Stimulated activated CD8-positive, alpha-beta memory T cell treated with anti-CD3 and anti-CD28 coated beads, Interleukin-7, amount 100 ng/mL, for 4 hours (primary cell): Measurements from ENCODE around the gene STXBP6.

Source experiments
- DNase-seq, 2 donors: peaks; one replicate each; pipeline ENCODE4 v3.0.0-alpha.2; 2020; ENCODE audit warnings: low read depth in 2 of 2

STXBP6 gene

DNA sequence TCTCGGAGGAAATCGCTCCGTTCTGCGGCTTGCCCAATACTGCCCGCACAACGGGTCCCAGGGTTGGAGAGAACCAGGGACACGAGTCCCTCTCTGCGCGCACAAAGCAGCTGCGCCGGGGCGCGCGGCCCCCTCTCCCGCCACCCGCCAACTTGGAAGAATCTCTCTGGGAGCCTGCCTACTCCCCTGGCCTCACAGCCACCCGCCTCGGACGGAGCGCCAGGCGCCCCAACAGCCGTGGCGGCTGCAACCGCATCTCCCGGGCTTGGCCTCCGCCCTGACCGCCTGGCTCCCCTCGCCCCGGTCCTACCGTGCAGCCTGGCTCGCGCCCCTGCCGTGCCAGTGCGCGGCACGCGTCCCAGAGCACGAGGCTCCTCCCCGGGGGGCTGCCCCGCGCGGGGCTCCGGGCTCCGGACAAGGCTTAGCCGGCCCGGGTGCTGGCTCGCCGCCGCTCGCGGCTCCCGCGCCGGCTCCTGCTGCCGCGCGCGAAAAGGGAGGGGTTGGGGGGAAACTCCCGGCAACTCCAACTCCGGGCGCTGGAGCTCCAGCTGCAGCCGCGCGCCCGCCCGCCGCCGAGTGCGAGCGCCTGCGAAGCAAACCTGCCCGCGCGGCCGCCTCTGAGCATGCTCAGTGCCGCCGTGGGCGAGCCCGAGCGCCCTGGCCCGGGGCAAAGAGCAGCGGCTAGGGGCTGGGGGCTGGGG lies at the start of gene STXBP6:
TSS of gene STXBP6 (minus strand) at position 580 of the 701 bp plus-strand sequence. CDS start 75,329 bp downstream, outside the sequence.
- DNase-seq, result no peak

DNA sequence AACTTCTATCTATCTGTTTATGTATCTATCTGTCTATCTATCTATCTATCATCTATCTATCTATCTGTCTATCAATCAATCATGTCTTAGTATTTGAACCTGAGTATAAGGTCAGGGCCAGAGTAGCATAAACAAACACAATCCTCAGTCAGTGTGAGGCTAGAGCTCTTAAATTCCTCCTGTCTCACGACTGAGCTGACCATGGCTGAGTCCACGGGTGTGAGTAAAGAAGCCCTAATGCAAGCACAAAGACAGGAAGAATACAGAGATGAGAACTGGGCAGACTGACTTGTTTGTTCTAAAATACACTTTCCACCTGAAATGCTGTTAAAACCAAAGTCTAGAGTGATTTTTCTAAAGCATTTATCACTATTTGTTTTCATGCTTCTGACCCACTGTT lies 47.2 kb upstream of the STXBP6 start:
- no peak for DNase-seq

DNA sequence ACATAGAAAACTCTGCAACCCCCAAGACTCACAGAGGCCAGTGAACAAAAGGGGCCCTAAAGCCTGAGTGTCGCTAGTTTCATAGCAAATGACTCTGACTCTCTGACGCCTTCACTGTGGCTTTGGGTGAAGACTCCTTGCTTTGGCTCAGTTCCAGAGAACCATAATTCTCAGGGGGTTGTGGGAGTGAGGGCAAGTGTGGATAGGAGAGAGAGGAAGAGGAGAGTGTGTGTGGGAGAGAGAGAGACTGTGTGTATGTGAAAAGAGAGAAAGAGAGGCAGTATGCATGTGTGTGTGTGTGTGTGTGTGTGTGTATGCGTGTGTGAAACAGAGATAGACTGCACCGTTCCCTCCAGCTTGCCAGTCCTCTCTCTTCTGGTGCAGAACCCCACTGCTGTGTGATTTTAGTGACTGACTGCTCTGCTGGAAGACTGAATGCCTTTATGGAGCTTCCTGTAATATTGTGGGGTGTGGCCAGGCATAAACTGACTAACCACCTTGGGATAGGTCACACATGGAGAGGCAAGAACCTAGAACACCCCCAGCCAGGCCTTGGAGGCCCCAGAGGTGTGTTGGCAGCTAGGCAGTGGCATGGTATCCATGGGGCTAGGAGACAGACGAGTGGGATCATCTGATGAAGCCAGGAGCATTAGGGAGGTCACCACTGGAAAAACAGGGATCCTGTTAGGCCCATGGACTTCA lies 45.9 kb upstream of the STXBP6 start:
- DNase-seq, result no peak

DNA sequence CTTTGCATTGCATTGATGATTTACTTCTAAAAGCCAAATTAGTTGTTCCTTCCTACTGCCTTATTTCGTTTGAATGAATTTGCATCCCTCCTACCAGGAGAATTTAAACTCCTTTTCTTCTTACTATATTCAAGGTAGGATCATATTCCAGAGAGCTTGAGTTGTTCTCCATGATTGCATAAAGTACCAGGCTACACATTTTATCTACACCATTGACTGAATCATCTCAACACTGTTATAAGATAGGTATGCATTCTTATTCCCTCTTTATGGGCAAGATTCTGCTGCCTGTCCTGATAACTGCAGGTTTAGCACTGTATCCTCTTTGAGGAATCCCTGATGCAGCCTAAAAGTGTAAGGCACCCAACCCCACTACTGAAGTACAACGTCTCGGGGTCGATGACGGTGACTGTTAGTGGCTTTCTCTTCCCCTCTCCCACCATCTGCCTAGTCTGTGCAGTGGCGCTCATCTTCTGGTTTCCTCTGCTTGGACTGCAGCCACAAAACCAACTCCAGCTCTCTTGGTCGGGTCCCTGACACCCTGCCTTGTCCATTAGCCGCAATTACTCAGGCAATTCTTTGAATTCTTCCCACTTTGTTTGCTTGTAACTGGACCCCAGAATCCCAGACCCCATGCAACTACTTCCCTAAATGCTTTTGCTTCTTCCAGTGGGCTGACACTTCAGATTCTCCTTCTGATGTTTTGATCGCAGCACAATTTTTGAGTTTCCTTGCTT lies 44.4 kb upstream of the STXBP6 start:
- no peak for DNase-seq

DNA sequence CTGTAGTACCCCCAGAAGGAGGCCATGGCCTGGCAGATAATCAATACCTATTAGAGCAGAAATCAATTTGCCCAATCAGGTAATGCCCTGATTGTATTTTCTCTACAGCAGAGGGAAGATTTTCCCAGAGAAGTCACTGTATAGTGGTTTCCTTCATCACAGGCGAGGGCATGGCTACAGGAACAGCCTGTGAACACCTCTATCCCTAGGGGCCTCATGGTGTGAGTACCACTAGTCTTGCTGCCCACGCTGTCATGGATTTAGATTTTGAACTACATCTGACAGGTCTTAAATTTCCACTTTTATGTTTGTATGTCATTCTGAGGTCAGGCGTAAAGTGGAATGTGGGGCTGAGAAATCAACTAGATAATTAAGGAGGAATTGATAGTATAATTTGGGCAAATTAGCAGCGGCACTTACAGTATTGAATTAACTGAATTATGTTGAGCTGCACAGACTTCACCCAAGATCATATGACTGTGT lies 42.4 kb upstream of the STXBP6 start:
- no peak for DNase-seq

DNA sequence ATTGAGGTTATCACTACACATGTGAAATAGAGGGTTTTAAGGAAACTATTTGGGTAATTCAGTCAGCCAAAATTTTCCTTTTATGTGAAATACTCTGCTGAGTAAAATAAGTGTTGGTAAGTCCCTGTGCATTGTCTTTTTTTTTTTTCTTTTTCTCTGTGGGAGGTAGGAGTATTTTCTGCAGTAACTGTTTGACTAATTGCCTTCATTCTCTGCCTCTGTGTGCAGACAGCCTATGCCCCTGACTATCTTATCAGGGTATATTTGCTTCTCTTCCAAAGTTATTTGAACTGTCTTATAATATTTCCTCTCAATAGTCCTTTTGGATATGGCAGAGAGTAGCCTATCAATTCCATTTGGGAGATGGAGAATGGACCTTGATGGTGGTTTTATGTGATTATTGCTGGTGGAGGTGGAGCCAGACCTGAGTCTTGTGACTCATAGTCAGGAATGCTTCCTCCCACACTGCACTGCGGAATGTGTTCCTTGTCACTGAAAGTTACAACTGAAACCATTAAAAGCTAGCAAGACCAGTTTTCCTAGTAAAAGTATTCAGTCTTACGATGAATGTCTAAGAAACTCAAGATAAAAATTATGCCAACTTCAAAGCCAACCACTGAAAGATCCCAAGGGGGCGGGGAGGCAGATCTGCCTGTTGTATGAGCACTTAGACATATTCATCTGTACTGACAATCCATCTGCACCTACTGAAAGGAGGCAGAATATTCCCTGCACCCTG lies 40.9 kb upstream of the STXBP6 start:
- no peak for DNase-seq

DNA sequence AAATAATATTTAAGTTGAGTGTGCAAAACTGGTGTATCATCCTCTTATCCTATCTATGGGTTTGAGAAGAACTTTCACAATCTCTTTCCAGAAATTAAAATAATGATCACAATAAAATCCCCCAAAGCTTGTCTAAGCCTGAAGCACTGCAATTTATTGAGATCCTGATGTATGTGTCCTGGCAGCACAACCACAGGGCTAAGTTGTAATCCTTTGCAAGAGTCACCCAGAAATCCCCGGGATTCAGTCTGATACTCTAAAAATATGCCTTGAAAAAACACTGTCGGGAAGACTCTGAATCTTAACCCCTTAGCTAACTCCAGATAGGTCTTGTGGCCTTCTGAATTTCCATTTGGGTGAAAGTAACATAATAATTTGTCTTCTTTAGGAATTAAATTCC lies 40.3 kb upstream of the STXBP6 start:
- no peak for DNase-seq

DNA sequence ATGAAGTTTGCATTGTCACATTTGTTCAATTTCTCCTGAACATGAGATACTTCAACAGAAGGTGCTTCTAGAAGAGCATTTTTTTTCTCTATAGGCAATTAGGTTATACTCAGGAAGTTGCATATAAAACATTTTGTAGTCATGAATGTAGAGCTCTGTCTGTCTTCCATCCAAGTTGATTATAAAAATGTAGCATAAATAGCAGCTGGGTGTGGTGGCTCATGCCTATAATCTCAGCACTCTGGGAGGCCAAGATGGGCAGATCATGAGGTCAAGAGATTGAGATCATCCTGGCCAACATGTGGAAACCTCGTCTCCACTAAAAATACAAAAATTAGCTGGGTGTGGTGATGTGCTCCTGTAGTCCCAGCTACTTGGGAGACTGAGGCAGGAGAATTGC lies 39.5 kb upstream of the STXBP6 start:
- no peak for DNase-seq

DNA sequence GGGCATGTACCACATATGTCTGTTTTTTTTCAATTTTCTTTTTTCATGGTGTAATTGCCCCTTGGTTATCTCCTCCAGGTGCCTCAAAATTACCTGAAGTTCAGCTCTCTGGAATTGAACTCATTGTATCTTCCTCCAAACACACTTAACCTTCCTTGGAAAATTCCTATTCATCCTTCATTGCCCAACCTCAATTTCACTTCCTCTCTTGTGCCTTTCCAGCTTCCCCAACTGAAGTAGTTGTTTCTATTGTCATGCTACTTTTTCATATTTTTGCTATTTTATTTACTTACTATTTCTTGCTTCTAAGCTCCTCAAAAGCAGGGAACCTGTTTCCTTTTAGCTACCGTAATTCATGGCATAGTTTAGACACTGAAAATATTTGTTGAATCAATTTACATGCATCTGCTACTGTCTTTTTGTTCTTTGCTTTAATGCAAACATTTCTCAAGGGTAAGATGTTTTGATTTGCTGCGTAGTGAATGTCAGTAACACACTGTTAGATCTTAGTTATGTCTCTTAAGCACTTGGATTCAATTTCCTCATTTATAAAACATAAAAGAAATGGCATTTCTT lies 37.0 kb upstream of the STXBP6 start:
- DNase-seq, result no peak

DNA sequence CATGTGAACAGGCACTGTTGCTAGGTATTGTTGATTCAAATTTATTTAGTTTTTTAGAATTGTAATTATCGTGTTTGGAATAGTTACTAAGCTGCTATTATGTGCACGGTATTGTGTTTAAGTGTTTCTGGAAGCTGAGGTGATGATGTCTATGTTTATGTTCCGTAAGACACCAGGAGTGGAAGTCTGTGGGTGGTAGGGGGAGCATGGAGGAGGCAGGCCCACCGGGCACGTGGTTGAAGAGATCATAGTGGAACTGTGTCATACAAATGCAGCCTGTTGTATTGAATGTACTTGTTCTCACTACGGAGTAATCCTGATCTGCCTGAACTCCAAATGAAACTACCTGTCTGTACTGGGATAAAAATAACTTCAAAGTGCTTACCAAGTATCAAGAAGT lies 36.1 kb upstream of the STXBP6 start:
- no peak for DNase-seq

DNA sequence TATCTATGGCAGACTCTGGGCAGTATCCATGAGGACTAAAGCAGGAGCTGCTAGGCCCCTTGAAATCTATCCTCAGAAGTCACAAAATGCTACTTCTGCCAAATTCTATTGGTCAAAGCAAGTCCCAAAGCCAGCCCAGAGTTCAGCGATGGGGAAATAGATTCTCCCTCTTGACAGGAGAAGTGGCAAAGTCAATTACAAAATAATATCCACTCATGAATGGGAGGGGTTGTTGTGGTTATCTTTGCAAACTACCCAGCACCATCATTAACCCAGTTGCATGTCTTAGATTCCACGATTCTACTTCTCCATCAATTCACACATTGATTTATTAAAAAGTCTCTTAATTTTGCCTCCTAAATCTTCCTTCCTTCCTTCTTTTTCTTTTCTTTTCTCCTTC lies 30.7 kb upstream of the STXBP6 start:
- no peak for DNase-seq

DNA sequence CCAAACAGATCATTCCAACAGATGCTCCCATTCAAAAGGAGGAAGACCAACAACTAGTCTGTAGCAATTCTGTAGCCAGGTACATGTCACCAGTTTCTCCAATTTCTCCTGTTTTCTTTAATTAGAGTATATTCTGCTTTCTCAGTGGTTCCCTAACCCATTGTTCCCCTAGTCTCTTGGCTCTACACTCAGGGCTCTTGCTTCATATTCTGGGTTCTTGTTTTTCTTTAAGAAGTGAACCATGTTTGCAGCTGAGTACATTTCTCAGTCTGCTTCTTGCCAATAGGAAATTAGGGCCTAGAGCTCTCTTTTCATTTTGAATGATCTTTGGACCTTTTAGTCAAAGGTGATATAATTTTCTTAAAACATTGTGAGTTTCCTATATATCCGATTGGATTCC lies 29.4 kb upstream of the STXBP6 start:
- no peak for DNase-seq

DNA sequence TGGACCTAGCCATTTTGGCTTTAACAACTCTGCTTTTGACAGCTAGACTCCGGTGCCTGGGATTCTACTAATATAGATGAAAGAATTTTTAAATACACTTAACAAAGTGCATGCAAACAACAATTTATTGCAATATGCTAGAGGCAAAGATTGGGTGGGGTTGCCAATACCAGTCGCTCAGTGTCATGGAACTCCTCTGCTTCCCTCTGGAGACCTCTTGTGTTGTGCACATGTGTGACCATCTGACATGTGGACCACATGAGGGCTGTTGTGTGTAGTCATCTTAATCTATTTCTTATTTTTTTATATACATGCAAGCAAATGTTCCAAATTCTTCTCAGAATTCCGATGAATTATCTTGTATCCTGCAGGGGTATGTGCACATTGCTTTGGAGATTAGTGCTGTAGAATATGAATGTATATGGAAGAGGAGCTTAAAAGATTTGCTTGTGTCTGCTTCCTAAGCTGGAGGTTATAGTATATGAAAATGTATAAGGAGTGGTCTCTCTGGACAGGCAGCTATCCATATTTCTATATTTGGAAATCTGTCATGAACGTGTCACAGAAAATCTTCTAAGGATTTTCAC lies 24.2 kb upstream of the STXBP6 start:
- no peak for DNase-seq

DNA sequence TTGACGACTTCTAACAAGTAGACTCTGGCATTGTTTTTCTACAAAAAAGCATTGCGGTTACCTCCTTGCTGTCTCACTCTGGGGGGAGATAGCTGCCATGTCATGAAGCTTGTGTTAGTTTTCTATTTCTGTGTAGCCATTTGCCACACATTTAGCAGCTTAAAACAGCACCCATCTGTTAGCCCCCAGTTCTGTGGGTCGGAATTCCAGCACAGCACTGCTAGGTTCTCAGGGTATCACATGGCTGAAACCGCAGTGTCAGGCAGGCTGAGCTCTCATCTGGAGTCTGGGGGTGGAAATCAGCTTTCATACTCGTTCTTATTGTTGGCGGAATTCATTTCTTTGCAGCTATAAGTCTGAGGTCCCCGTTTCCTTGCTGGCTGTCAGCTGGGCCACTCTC lies 19.9 kb upstream of the STXBP6 start:
- DNase-seq, result no peak

DNA sequence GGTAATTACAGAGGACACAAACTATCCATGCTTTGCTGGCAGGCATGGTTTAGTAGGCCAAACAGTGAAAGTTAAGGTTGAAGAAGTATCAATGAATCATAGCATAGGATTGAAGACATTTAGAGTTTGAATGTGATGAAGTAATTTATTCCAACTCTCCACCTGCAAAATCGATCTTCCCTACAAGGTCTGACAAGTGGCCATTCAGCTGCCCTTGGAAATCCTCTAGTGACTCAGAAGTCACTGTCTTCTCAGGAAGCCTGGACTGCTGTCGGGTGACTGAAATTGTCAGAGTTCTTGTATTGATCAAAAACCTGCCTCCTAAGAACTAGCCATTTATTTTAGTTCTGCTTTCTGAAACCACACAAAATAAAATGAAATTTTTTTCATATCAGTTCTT lies 17.7 kb upstream of the STXBP6 start:
- DNase-seq, result no peak

DNA sequence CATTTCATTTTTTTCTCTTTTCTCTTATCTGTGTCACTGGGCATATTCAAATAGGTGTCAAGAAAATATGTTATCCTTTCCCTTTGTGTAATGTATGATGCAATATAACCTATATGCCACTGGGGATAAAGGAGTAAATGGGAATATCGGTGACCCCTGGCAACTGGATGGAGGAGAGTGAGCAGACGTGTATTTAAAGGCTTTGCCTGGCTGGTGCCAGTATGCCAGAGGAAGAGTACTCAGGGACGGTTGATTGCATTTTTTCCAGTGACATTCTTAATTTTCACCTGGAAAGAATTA lies 12.0 kb upstream of the STXBP6 start:
- DNase-seq, result no peak

DNA sequence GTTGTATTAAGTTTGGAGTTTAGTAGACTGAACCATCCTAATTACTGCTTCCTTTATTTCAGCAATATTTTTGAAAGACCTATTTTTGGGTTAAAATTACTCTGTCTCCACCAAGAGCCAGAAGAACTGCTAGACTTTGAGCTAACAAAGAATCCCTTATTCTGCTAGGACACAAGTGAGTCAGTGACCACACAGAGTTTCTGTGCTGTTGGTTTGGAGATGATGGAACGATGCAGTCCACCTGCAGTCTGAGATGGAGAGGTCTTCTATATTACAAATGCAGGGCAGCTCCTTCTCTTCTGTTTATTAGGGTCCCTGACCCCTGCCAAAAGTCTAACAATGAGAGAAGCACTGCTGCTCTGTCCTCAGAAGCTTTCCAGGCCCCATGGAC lies 6.7 kb upstream of the STXBP6 start:
- no peak for DNase-seq

DNA sequence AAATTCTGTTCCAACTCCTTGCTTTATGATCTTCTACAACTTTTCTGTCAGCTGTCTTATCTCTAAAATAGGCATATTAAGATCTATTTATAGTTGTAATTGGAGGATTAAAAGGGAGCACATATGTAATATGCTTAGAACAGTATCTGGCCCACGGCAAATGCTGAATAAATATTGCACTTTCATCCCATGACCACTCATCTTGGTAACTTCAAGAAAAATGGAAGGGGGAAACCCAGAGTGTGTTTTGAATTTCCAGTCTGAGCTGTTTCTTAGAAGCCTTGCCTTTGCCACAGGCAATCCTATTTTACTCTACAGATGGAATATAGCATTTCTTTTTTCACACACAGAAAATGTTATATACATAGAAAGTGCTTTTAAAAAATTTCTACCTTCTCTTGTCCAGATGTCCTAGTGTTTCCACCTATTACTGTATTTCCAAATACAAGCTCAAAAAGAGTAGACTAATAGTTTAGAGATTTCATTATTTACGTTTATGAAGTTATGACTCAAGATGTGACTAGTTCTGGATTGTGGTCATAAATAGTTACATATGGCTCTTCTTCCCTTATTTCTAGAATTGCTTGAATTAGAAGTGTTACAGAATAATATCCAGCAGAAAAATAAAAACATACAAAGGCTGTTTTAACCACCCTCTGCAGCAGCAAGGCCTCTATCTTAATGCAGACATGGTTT lies 6.2 kb upstream of the STXBP6 start:
- DNase-seq, result no peak

DNA sequence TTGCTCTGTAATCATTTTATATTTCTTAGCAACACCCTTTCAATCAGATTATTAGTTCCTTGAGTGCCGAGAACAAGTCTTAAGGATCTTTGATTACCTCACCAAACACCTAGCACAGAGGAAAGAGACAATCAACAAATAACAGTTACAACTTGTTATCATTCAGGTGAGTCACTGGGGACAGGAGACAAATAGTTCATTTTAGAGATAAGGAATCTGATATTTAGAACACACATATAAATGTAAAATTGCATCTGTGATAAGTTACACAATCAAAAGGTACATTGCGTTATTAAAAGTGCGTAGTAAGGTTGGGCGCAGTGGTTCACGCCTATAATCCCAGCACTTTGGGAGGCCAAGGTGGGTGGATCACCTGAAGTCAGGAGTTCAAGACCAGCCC lies 5.1 kb upstream of the STXBP6 start:
- DNase-seq, result no peak

DNA sequence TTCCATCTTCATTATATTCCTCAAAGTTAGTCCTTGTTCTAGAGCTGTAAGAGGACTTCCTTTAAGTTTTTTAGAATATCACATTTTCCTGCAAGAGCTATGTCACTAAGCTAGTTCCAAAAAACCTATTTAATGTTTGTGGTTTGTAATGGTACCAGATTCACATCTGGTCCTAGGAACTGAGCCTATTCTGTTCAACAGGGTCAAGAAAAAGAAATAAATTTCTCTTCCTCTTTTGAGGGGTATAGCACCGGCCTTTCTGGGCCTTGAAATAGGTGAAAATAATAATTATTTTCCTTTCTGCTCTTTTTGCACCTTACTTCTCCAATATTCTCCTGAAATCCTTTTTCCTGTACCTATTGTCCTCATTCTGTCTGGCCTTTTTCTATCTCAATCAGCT lies 3.6 kb upstream of the STXBP6 start:
- no peak for DNase-seq

DNA sequence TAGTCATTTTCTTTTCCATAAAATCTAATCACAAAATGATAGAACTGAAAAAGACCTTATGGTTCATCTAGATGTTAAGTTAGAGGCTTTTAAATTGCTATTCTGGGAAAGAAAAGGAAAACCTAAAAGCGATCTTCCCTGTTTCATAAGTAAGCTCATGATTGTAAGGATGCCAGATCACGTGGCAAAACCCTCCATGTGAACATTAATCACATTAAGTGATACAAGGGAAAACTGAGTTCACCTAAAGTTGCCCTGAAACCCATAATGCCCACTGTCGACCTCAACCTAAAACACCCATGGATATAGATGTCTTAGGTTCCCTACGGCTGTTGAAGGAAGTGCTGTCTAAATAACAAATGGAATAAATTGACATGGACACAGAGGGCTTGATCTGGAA lies 3.0 kb upstream of the STXBP6 start:
- DNase-seq, result no peak
